IMR-90 (cell line): ENCODE measurements around the gene PZP. TPM values are rescaled to one million over a fixed set of nuclear protein-coding genes. Genes with fewer than 3 reads are reported as not detected.

Source experiments
- ATAC-seq: fragments of 200-7000 bp; cut with Tn5 transposase; 2 replicates; pipeline ENCODE4 v1.9.1; 2020; ENCODE audit warnings: low read depth, mild to moderate bottlenecking, moderate library complexity
- BruUV-seq: library from RNA; stranded (reverse); fragments of 400-500 nt; replicated peaks from 2 replicates; lab custom pipeline; 2021; lab: Mats Ljungman, UMichigan
- CTCF ChIA-PET: fragments of 300-600 bp; formaldehyde crosslinking; extraction: SDS; loops from one replicate; lab custom pipeline; 2021; ENCODE audit warnings: antibody characterized with exemption; lab: Yijun Ruan, JAX
- POLR2A ChIA-PET: fragments of 300-600 bp; sonication (Branson Sonifier 250); formaldehyde crosslinking; loops from one replicate; lab custom pipeline; 2022; ENCODE audit warnings: antibody characterized with exemption; ENCODE audit not compliant: unreplicated experiment; lab: Charles Lee
- DNase-seq: peaks from one replicate; pipeline ENCODE4 v3.0.0; 2013
- H2AFZ ChIP-seq: replicated peaks from 2 replicates; pipeline ENCODE3; 2013; ENCODE audit warnings: low read length, mild to moderate bottlenecking; ENCODE audit not compliant: poor library complexity
- H2AK5ac ChIP-seq: 2 replicates; pipeline ENCODE4 v1.6.1; 2013; ENCODE audit warnings: low read depth, low read length, inconsistent platforms
- H2AK9ac ChIP-seq: replicated peaks from 2 replicates; pipeline ENCODE3; 2013; ENCODE audit warnings: mild to moderate bottlenecking, low read depth, low read length, moderate library complexity; ENCODE audit not compliant: poor library complexity
- H2BK120ac ChIP-seq: 2 replicates; pipeline ENCODE4 v1.6.1; 2013; ENCODE audit warnings: low read depth, low read length, inconsistent platforms
- H2BK15ac ChIP-seq: 3 replicates; pipeline ENCODE4 v1.6.1; 2013; ENCODE audit warnings: low read depth, low read length, inconsistent platforms
- H2BK20ac ChIP-seq: 2 replicates; pipeline ENCODE4 v1.6.1; 2013; ENCODE audit warnings: low read depth, mild to moderate bottlenecking, inconsistent platforms, low read length, moderate library complexity
- H2BK5ac ChIP-seq: 2 replicates; pipeline ENCODE4 v1.6.1; 2013; ENCODE audit warnings: mild to moderate bottlenecking, low read depth, low read length, inconsistent platforms; ENCODE audit not compliant: poor library complexity, severe bottlenecking
- H3K14ac ChIP-seq: replicated peaks from 2 replicates; pipeline ENCODE4 v1.6.1; 2013; ENCODE audit warnings: low read depth, low read length, inconsistent platforms
- H3K18ac ChIP-seq: 2 replicates; pipeline ENCODE4 v1.6.1; 2013; ENCODE audit warnings: low read depth, low read length, control low read depth
- H3K23ac ChIP-seq: 2 replicates; pipeline ENCODE4 v1.6.1; 2013; ENCODE audit warnings: low read depth, low read length, inconsistent platforms
- H3K27ac ChIP-seq: 2 replicates; pipeline ENCODE4 v1.5.1; 2013; ENCODE audit warnings: mild to moderate bottlenecking, control low read depth, low read length; ENCODE audit not compliant: insufficient read depth
- H3K27me3 ChIP-seq: 2 replicates; pipeline ENCODE4 v1.6.1; 2013; ENCODE audit warnings: low read length; ENCODE audit not compliant: control insufficient read depth, insufficient read depth
- H3K36me3 ChIP-seq: 2 replicates; pipeline ENCODE4 v1.6.1; 2013; ENCODE audit warnings: low read length, mixed read lengths; ENCODE audit not compliant: control insufficient read depth, insufficient read depth
- H3K4ac ChIP-seq: 2 replicates; pipeline ENCODE4 v1.6.1; 2013; ENCODE audit warnings: low read depth, low read length, inconsistent platforms
- H3K4me1 ChIP-seq: 2 replicates; pipeline ENCODE4 v1.6.1; 2013; ENCODE audit warnings: low read length, mixed read lengths; ENCODE audit not compliant: control insufficient read depth, insufficient read depth
- H3K4me2 ChIP-seq: 2 replicates; pipeline ENCODE4 v1.6.1; 2013; ENCODE audit warnings: low read depth, mild to moderate bottlenecking, control low read depth, low read length, moderate library complexity
- H3K4me3 ChIP-seq: 2 replicates; pipeline ENCODE4 v1.5.1; 2013; ENCODE audit warnings: low read depth, mild to moderate bottlenecking, control low read depth, low read length, moderate library complexity; ENCODE audit not compliant: insufficient read depth
- H3K56ac ChIP-seq: 2 replicates; pipeline ENCODE4 v1.6.1; 2013; ENCODE audit warnings: low read length, inconsistent platforms; ENCODE audit not compliant: insufficient read depth; ENCODE audit errors: extremely low read depth
- H3K79me1 ChIP-seq, 2 experiments: 2 replicates each; pipeline ENCODE4 v1.6.1; 2013; ENCODE audit warnings: low read length in 2 of 2, inconsistent platforms in 1 of 2, low read depth in 1 of 2
- H3K9ac ChIP-seq: 2 replicates; pipeline ENCODE4 v1.6.1; 2013; ENCODE audit warnings: low read depth, low read length, control low read depth
- H3K9me1 ChIP-seq: 2 replicates; pipeline ENCODE4 v1.6.1; 2013; ENCODE audit warnings: low read length, inconsistent platforms; ENCODE audit not compliant: insufficient read depth
- H3K9me3 ChIP-seq: 2 replicates; pipeline ENCODE4 v1.6.1; 2013; ENCODE audit warnings: low read length; ENCODE audit not compliant: control insufficient read depth, insufficient read depth
- H4K20me1 ChIP-seq: 2 replicates; pipeline ENCODE4 v1.6.1; 2013; ENCODE audit warnings: low read length, inconsistent platforms; ENCODE audit not compliant: insufficient read depth
- H4K5ac ChIP-seq: 2 replicates; pipeline ENCODE4 v1.6.1; 2013; ENCODE audit warnings: mild to moderate bottlenecking, low read depth, low read length, control low read depth
- H4K8ac ChIP-seq, 2 experiments: 2 replicates each; pipeline ENCODE4 v1.6.1; 2013; ENCODE audit warnings: low read depth in 2 of 2, low read length in 2 of 2, control low read depth in 1 of 2, inconsistent platforms in 1 of 2
- H4K91ac ChIP-seq: 2 replicates; pipeline ENCODE4 v1.6.1; 2013; ENCODE audit warnings: low read depth, low read length, inconsistent platforms; ENCODE audit not compliant: insufficient read depth
- BHLHE40 ChIP-seq: fragments of 150-350 bp; IDR thresholded peaks from 2 replicates; pipeline ENCODE4 v1.6.1; 2016; ENCODE audit warnings: mild to moderate bottlenecking, low read depth, low read length
- POLR2A ChIP-seq: IDR thresholded peaks from 2 replicates; pipeline ENCODE4 v1.6.1; 2012; ENCODE audit warnings: mild to moderate bottlenecking, low read depth, low read length
- RAD21 ChIP-seq: IDR thresholded peaks from 2 replicates; pipeline ENCODE4 v1.6.1; 2012; ENCODE audit warnings: low read length, improper control_type of control experiment
- RFX5 ChIP-seq: IDR thresholded peaks from 2 replicates; pipeline ENCODE4 v1.8.0; 2012; ENCODE audit warnings: low read depth, mild to moderate bottlenecking, low read length, moderate library complexity
- WGBS, 2 experiments: methylation state at CpG; one replicate each; pipeline versions ENCODE4 v1.1.5 to v1.1.7; 2013; ENCODE audit warnings: missing lambda C conversion rate in 2 of 2; ENCODE audit not compliant: insufficient read length in 1 of 2; ENCODE audit errors: extremely low coverage in 2 of 2; 5-methylcytosine and 5-hydroxymethylcytosine counted together
- dilution Hi-C: fragments of 300-500 bp; cut with HindIII; formaldehyde crosslinking; loops from one replicate; pipeline ENCODE4 v1.14.3; 2018; ENCODE audit warnings: low sequenced_read_pairs; ENCODE audit not compliant: unreplicated experiment
- in situ Hi-C: fragments of 300-500 bp; cut with MboI; formaldehyde crosslinking; loops from 3 replicates; pipeline ENCODE4 v1.14.3; 2019; ENCODE audit warnings: low sequenced_read_pairs, inconsistent platforms, mixed read lengths
- intact Hi-C: fragments of 100-400 bp; cut with micrococcal nuclease; formaldehyde crosslinking; loops from 2 replicates; pipeline ENCODE4 v1.10.0; 2022
- polyA plus RNA-seq, 3 experiments: library from polyadenylated mRNA; depleted of rRNA; stranded (reverse); fragments of >200 nt; gene quantifications; 2 replicates each; pipeline ENCODE4 v1.2.3, GENCODE V29; 2012; ENCODE audit warnings: low replicate concordance in 1 of 3
- total RNA-seq: library from RNA; depleted of rRNA; stranded (reverse); fragments of >200 nt; gene quantifications from 2 replicates; pipeline ENCODE4 v1.2.3, GENCODE V29; 2012
- TF ChIP-seq, protein P1 (sequence below): conservative IDR thresholded peaks from 2 replicates; pipeline ENCODE4 v1.5.1; 2012; ENCODE audit warnings: mild to moderate bottlenecking, low read depth, low read length, improper control_type of control experiment
- TF ChIP-seq, protein P2 (sequence below): fragments of 150-350 bp; IDR thresholded peaks from 2 replicates; pipeline ENCODE4 v1.6.1; 2016; ENCODE audit warnings: low read depth, mild to moderate bottlenecking, low read length, moderate library complexity, borderline replicate concordance

Gene PZP
- total and polyA plus RNA-seq, 2 of the 4 experiments (the other 2 are of a cell fraction): not detected

DNA sequence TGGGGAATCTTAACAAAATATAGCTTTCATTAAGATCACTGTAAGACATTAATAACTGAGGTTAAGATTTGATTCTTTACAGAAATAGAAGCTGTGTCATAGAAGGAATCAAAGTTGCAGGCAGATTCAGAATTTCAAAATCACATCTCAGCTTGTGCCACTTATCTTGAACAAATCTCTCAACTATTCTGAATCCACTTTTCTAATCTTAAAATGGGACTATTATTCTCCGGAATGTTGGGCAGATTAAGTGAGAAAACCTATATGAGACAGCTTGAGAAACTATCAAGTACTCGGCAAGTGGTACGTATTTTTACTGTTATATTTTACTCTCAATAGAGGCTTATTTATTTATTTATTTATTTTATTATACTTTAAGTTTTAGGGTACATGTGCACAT is 28.4 kb downstream of the PZP start:
- Histone ChIP-seq H2BK20ac (no peak overlapping the region), H2AK9ac (no peak overlapping the region)
- dilution Hi-C loops: no loop called here

More for the DNA sequence above, 28.4 kb downstream of the PZP start:
- BruUV-seq: no TSS peak
- Histone ChIP-seq H3K14ac (no peak overlapping the region), H3K27ac (no peak overlapping the region), H2BK15ac (no peak overlapping the region), H3K9me3 (no peaks in the 10 kb centered on the region), H3K27me3 (no peaks in the 10 kb centered on the region), H4K91ac (no peak overlapping the region), H3K4me1 (no peaks in the 10 kb centered on the region), H3K18ac (no peak overlapping the region), H2AK5ac (no peak overlapping the region), H3K4me3 (no peak overlapping the region), H3K23ac (no peak overlapping the region), H2BK5ac (no peak overlapping the region), H3K79me1 (no peaks in the 10 kb centered on the region), H3K9me1 (no peaks in the 10 kb centered on the region), H2AFZ (no peak overlapping the region), H4K8ac (no peak overlapping the region), H3K56ac (no peak overlapping the region), H4K20me1 (no peaks in the 10 kb centered on the region), H3K36me3 (no peaks in the 10 kb centered on the region), H4K5ac (no peak overlapping the region), H3K9ac (no peak overlapping the region), H2BK120ac (no peak overlapping the region), H3K4me2 (no peak overlapping the region), H3K4ac (no peak overlapping the region)
- WGBS, 2 experiments: no CpG with 5 or more reads among the region's 3 CpGs
- POLR2A ChIA-PET: no interaction called here
- TF ChIP-seq, protein P1, sequence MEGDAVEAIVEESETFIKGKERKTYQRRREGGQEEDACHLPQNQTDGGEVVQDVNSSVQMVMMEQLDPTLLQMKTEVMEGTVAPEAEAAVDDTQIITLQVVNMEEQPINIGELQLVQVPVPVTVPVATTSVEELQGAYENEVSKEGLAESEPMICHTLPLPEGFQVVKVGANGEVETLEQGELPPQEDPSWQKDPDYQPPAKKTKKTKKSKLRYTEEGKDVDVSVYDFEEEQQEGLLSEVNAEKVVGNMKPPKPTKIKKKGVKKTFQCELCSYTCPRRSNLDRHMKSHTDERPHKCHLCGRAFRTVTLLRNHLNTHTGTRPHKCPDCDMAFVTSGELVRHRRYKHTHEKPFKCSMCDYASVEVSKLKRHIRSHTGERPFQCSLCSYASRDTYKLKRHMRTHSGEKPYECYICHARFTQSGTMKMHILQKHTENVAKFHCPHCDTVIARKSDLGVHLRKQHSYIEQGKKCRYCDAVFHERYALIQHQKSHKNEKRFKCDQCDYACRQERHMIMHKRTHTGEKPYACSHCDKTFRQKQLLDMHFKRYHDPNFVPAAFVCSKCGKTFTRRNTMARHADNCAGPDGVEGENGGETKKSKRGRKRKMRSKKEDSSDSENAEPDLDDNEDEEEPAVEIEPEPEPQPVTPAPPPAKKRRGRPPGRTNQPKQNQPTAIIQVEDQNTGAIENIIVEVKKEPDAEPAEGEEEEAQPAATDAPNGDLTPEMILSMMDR: no peak
- TF ChIP-seq, protein P2, sequence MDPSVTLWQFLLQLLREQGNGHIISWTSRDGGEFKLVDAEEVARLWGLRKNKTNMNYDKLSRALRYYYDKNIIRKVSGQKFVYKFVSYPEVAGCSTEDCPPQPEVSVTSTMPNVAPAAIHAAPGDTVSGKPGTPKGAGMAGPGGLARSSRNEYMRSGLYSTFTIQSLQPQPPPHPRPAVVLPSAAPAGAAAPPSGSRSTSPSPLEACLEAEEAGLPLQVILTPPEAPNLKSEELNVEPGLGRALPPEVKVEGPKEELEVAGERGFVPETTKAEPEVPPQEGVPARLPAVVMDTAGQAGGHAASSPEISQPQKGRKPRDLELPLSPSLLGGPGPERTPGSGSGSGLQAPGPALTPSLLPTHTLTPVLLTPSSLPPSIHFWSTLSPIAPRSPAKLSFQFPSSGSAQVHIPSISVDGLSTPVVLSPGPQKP: no peak
- TF ChIP-seq POLR2A (no peak), BHLHE40 (no peak), RFX5 (no peak), RAD21 (no peak)
- ATAC-seq: no peak
- in situ Hi-C loops: no loop called here
- intact Hi-C loops: no loop called here
- CTCF ChIA-PET: no interaction called here
- no peak for DNase-seq
